ENCODE data around the gene SUMF2.
"Not testable (repeated sequence)": the region's sequence is repeated elsewhere in the genome, so short reads cannot be mapped to it uniquely, and the experiment has no call there.

The SUMF2 gene

DNA sequence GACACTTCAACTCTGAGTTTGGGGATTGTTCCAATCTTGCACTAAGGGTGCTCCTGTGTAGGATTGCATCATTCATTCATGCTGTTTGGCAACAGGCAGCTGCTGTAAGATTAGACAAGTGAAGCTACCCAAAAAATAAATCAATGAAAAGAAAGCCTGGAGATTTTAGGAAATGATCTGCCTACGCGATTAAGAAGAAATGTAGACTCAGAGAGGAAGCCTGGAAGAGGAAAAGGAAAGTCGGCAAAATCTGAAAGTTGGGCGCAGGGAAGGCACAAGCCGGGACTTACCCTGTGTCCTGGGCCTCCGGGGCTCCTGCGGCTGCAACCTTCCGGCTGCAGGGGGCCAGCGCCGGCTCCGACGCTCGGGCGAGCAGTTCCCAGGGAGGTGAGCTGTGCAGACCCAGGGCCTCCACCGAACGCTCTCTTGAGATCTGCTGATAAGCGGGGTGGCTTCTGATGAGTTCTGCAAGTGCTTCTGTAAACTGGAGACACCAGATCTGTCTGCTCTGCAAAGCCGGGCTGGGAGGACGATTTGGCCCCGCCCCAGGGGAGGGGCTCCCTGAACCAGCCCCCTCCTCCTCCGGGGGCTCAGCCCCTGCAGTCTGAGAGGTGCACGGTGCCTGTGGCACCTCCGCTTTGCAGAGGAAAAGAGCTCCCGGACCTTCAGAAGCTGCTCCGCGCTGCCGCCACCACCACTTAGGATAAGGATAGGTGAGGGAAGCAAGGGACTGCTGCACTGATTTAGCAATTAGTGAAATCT lies 30.2 kb upstream of the SUMF2 start:
- Histone ChIP-seq H3K79me2 (ENCODE audit: insufficient read depth, low read length) (0 out of 2 replicates have a peak, but pooled peaks cover 14% of the 10 kb centered on the region), H2AFZ (ENCODE audit: low read depth, low read length, severe bottlenecking) (peak overlapping the region; percentile 99), H4K20me1 (ENCODE audit: low read depth, low read length) (no peaks in the 10 kb centered on the region), H3K9me2 (replicated peaks; ENCODE audit: insufficient read depth, low read length) (no peaks in the 10 kb centered on the region), H3K36me3 (ENCODE audit: low read length) (no peaks in the 10 kb centered on the region), H3K4me2 (ENCODE audit: low read depth, low read length, poor library complexity, severe bottlenecking) (peak overlapping the region; percentile 69), H3K9me3 (ENCODE audit: insufficient read depth, low read length) (no peaks in the 10 kb centered on the region), H3K27ac (ENCODE audit: low read depth, low read length) (peak overlapping the region; percentile 70), H3K4me3 (ENCODE audit: insufficient read depth, low read length, poor library complexity, severe bottlenecking) (peak overlapping the region; percentile 75), H3F3A (ENCODE audit: insufficient read depth) (peaks cover 15% of the 10 kb centered on the region; the same call in 1 of the 2 replicates), H3K9ac (ENCODE audit: low read length) (peak overlapping the region; percentile 62), H3K27me3 (ENCODE audit: low read length) (no peaks in the 10 kb centered on the region)
- TF ChIP-seq, protein P1, sequence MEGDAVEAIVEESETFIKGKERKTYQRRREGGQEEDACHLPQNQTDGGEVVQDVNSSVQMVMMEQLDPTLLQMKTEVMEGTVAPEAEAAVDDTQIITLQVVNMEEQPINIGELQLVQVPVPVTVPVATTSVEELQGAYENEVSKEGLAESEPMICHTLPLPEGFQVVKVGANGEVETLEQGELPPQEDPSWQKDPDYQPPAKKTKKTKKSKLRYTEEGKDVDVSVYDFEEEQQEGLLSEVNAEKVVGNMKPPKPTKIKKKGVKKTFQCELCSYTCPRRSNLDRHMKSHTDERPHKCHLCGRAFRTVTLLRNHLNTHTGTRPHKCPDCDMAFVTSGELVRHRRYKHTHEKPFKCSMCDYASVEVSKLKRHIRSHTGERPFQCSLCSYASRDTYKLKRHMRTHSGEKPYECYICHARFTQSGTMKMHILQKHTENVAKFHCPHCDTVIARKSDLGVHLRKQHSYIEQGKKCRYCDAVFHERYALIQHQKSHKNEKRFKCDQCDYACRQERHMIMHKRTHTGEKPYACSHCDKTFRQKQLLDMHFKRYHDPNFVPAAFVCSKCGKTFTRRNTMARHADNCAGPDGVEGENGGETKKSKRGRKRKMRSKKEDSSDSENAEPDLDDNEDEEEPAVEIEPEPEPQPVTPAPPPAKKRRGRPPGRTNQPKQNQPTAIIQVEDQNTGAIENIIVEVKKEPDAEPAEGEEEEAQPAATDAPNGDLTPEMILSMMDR (IDR thresholded peaks at IDR 0.05; ENCODE audit: insufficient read depth, low read length, poor library complexity, severe bottlenecking), result no peak
- no peak for TF ChIP-seq EZH2phosphoT487 (conservative IDR thresholded peaks at IDR 0.05; ENCODE audit: low read length)

DNA sequence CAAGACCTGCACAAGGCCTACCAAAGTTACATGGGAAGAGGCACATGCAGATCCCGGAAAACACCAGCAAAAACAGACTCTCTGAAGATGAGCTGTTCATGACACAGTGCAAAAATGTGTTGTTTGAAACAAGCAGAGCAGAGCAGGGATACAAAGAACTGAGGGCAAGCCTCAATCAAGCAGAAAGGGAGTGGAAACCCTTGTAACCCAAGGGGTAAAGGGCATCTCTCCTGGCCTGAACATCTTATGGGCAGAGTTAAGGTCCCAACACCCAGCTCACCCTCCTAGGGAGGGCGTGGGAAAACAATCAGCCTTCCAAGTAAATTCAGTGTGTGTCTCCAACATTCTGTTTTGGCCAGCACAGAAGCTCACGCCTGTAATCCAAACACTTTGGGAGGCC lies 23.4 kb upstream of the SUMF2 start:
- Histone ChIP-seq H3K9me2 (replicated peaks; ENCODE audit: insufficient read depth, low read length) (no peaks in the 10 kb centered on the region), H3K79me2 (ENCODE audit: insufficient read depth, low read length) (peaks cover 15% of the 10 kb centered on the region; the same call in 1 of the 2 replicates), H3K9me3 (ENCODE audit: insufficient read depth, low read length) (no peaks in the 10 kb centered on the region), H3K9ac (ENCODE audit: low read length) (no peak overlapping the region), H2AFZ (ENCODE audit: low read depth, low read length, severe bottlenecking) (no peak overlapping the region), H3K27me3 (ENCODE audit: low read length) (no peaks in the 10 kb centered on the region), H3K4me3 (ENCODE audit: insufficient read depth, low read length, poor library complexity, severe bottlenecking) (no peak overlapping the region), H4K20me1 (ENCODE audit: low read depth, low read length) (no peaks in the 10 kb centered on the region), H3K36me3 (ENCODE audit: low read length) (no peaks in the 10 kb centered on the region), H3K4me2 (ENCODE audit: low read depth, low read length, poor library complexity, severe bottlenecking) (no peak overlapping the region), H3F3A (ENCODE audit: insufficient read depth) (peaks cover 5% of the 10 kb centered on the region; the same call in 1 of the 2 replicates), H3K27ac (ENCODE audit: low read depth, low read length) (no peak overlapping the region)
- TF ChIP-seq, protein P1 (IDR thresholded peaks at IDR 0.05; ENCODE audit: insufficient read depth, low read length, poor library complexity, severe bottlenecking), result no peak
- no peak for TF ChIP-seq EZH2phosphoT487 (conservative IDR thresholded peaks at IDR 0.05; ENCODE audit: low read length)

- not testable (repeated sequence) for H3K4me2 ChIP-seq (ENCODE audit: low read depth, low read length, poor library complexity, severe bottlenecking); H3K9me3 ChIP-seq (ENCODE audit: insufficient read depth, low read length); H3K4me3 ChIP-seq (ENCODE audit: insufficient read depth, low read length, poor library complexity, severe bottlenecking); H3K36me3 ChIP-seq (ENCODE audit: low read length); H3K9me2 ChIP-seq (replicated peaks; ENCODE audit: insufficient read depth, low read length); H3K27ac ChIP-seq (ENCODE audit: low read depth, low read length); H4K20me1 ChIP-seq (ENCODE audit: low read depth, low read length); H3K27me3 ChIP-seq (ENCODE audit: low read length); H2AFZ ChIP-seq (ENCODE audit: low read depth, low read length, severe bottlenecking); H3K9ac ChIP-seq (ENCODE audit: low read length); H3F3A ChIP-seq (ENCODE audit: insufficient read depth)
- H3K79me2 ChIP-seq (ENCODE audit: insufficient read depth, low read length), result peaks cover 43% of the 10 kb centered on the region
Observed at GRCh38 chr7:56045758-56046157, 18.3 kb upstream of the SUMF2 start.

- Histone ChIP-seq H3K4me2 (ENCODE audit: low read depth, low read length, poor library complexity, severe bottlenecking) (no peak overlapping the region), H3K79me2 (ENCODE audit: insufficient read depth, low read length) (peaks cover 52% of the 10 kb centered on the region)
Observed at GRCh38 chr7:56046721-56047445, 17.2 kb upstream of the SUMF2 start.

DNA sequence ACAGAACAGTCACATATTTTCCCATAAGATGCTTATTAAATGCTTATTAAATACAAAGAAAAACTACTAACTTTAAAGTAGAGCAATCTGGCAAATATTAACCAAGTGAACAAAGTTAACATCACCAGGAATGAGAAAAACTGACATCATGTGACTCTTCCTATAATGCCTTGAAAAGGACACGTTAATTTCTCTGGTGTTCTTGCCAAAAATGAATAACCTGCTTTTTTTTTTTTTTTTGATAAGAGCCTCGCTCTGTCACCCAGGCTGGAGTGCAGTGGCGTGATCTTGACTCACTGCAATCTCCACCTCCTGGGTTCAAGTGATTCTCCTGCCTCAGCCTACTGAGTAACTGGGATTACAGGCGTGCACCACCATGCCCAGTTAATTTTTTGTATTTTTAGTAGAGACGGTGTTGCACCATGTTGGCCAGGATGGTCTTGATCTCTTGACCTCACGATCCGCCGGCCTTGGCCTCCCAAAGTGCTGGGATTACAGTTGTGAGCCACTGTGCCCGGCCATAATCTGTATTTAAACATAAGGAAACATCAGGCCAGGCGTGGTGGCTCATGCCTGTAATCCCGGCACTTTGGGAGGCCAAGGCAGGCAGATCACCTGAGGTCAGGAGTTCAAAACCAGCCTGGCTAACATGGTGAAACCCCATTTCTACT lies 16.5 kb upstream of the SUMF2 start:
- H3F3A ChIP-seq (ENCODE audit: insufficient read depth), result not testable (repeated sequence)

More at GRCh38 chr7:56046721-56047445, 17.2 kb upstream of the SUMF2 start:
- H4K20me1 ChIP-seq (ENCODE audit: low read depth, low read length), result no peaks in the 10 kb centered on the region
- H3K36me3 ChIP-seq (ENCODE audit: low read length), result no peaks in the 10 kb centered on the region
- H2AFZ ChIP-seq (ENCODE audit: low read depth, low read length, severe bottlenecking), result no peak overlapping the region
- no peak overlapping the region for H3K9ac ChIP-seq (ENCODE audit: low read length)
- TF ChIP-seq EZH2phosphoT487 (conservative IDR thresholded peaks at IDR 0.05; ENCODE audit: low read length), result no peak
- TF ChIP-seq, protein P1 (IDR thresholded peaks at IDR 0.05; ENCODE audit: insufficient read depth, low read length, poor library complexity, severe bottlenecking), result no peak
- no peak overlapping the region for H3K4me3 ChIP-seq (ENCODE audit: insufficient read depth, low read length, poor library complexity, severe bottlenecking)
- no peaks in the 10 kb centered on the region for H3K9me2 ChIP-seq (replicated peaks; ENCODE audit: insufficient read depth, low read length)
- peak overlapping the region; percentile 16; the same call in 1 of the 2 replicates for H3K27ac ChIP-seq (ENCODE audit: low read depth, low read length)
- no peaks in the 10 kb centered on the region for H3K9me3 ChIP-seq (ENCODE audit: insufficient read depth, low read length)
- H3K27me3 ChIP-seq (ENCODE audit: low read length), result no peaks in the 10 kb centered on the region
- 0 out of 2 replicates have a peak, but pooled peaks cover 8% of the 10 kb centered on the region for H3F3A ChIP-seq (ENCODE audit: insufficient read depth)

More for the DNA sequence above, 16.5 kb upstream of the SUMF2 start:
- H3K9ac ChIP-seq (ENCODE audit: low read length); H3K36me3 ChIP-seq (ENCODE audit: low read length); H3K9me2 ChIP-seq (replicated peaks; ENCODE audit: insufficient read depth, low read length); H3K4me2 ChIP-seq (ENCODE audit: low read depth, low read length, poor library complexity, severe bottlenecking); H3K27me3 ChIP-seq (ENCODE audit: low read length); H2AFZ ChIP-seq (ENCODE audit: low read depth, low read length, severe bottlenecking); H3K27ac ChIP-seq (ENCODE audit: low read depth, low read length); H4K20me1 ChIP-seq (ENCODE audit: low read depth, low read length); H3K4me3 ChIP-seq (ENCODE audit: insufficient read depth, low read length, poor library complexity, severe bottlenecking); H3K9me3 ChIP-seq (ENCODE audit: insufficient read depth, low read length): not testable (repeated sequence)
- peaks cover 54% of the 10 kb centered on the region for H3K79me2 ChIP-seq (ENCODE audit: insufficient read depth, low read length)
